ENCODE measurements around the gene LOXHD1. TPM values are rescaled to one million over a fixed set of nuclear protein-coding genes. Genes with fewer than 3 reads are reported as not detected.

The LOXHD1 gene
- total and polyA plus RNA-seq, 2 donors (not counting 1 experiment from before 2014, with no cell fraction given) = not detected

- Histone ChIP-seq H3K79me2 (ENCODE audit: control insufficient read depth, insufficient read depth, low read length) (no peaks in the 10 kb centered on the region), H3K27ac (ENCODE audit: low read length in 2 of 2) (no peak overlapping the region), H3K4me2 (replicated peaks; ENCODE audit: low read depth, low read length, poor library complexity, severe bottlenecking) (no peak overlapping the region), H3K27me3 (replicated peaks in 1 of 4; ENCODE audit: control extremely low read depth in 1 of 4, control insufficient read depth in 3 of 4, insufficient read depth in 4 of 4, low read length in 3 of 4) (no peaks in the 10 kb centered on the region), H3K9me3 (ENCODE audit: control extremely low read depth in 1 of 3, control insufficient read depth in 2 of 3, insufficient read depth in 1 of 3, low read length in 2 of 3) (no peaks in the 10 kb centered on the region), H3K9ac (ENCODE audit: low read length) (no peak overlapping the region), H3K36me3 (replicated peaks in 1 of 2; ENCODE audit: control extremely low read depth in 1 of 2, control insufficient read depth in 1 of 2, extremely low read depth in 1 of 2, insufficient read depth in 2 of 2, low read length in 1 of 2) (no peaks in the 10 kb centered on the region), H2AFZ (ENCODE audit: insufficient read depth, low read depth, low read length, poor library complexity, severe bottlenecking) (no peak overlapping the region), H3K4me3 (ENCODE audit: control extremely low read depth in 1 of 5, extremely low read depth in 1 of 5, insufficient read depth in 1 of 5, low read depth in 2 of 5, low read length in 4 of 5) (no peak overlapping the region), H3K4me1 (ENCODE audit: control insufficient read depth in 2 of 2, insufficient read depth in 2 of 2, low read length in 2 of 2) (no peaks in the 10 kb centered on the region), H4K20me1 (ENCODE audit: control insufficient read depth, insufficient read depth, low read length, poor library complexity, severe bottlenecking) (no peaks in the 10 kb centered on the region)
- no peak overlapping the region for H3K27ac Mint-ChIP-seq
- no peaks in the 10 kb centered on the region for H3K9me3 Mint-ChIP-seq (ENCODE audit: insufficient read depth)
- no peaks in the 10 kb centered on the region for H3K4me1 Mint-ChIP-seq
- H3K4me3 Mint-ChIP-seq = no peak overlapping the region
- ChIA-PET POLR2A (no interaction called here), CTCF (no interaction called here)
- H3K27me3 Mint-ChIP-seq = no peaks in the 10 kb centered on the region
- TF ChIP-seq CTCF (IDR thresholded peaks at IDR 0.05) = no peak
- intact Hi-C loops (cut with micrococcal nuclease) = no loop called here
- ATAC-seq (ENCODE audit: low read depth) (no peak), DNase-seq (no peak)
- 90% methylated on average over 4 of the region's 4 CpGs for WGBS (ENCODE audit: insufficient coverage)
Measured at GRCh38 chr18:46704816-46705215, 47.8 kb upstream of the LOXHD1 start.

GRCh38 chr18:46704189-46704588, 47.2 kb upstream of the LOXHD1 start:
- Histone ChIP-seq H3K4me2 (replicated peaks; ENCODE audit: low read depth, low read length, poor library complexity, severe bottlenecking) (no peak overlapping the region), H3K27ac (ENCODE audit: low read length in 2 of 2) (no peak overlapping the region), H3K9me3 (ENCODE audit: control extremely low read depth in 1 of 3, control insufficient read depth in 2 of 3, insufficient read depth in 1 of 3, low read length in 2 of 3) (no peaks in the 10 kb centered on the region), H3K9ac (ENCODE audit: low read length) (no peak overlapping the region), H3K4me3 (ENCODE audit: control extremely low read depth in 1 of 5, extremely low read depth in 1 of 5, insufficient read depth in 1 of 5, low read depth in 2 of 5, low read length in 4 of 5) (no peak overlapping the region), H3K79me2 (ENCODE audit: control insufficient read depth, insufficient read depth, low read length) (no peaks in the 10 kb centered on the region), H2AFZ (ENCODE audit: insufficient read depth, low read depth, low read length, poor library complexity, severe bottlenecking) (no peak overlapping the region), H3K36me3 (replicated peaks in 1 of 2; ENCODE audit: control extremely low read depth in 1 of 2, control insufficient read depth in 1 of 2, extremely low read depth in 1 of 2, insufficient read depth in 2 of 2, low read length in 1 of 2) (no peaks in the 10 kb centered on the region), H3K27me3 (replicated peaks in 1 of 4; ENCODE audit: control extremely low read depth in 1 of 4, control insufficient read depth in 3 of 4, insufficient read depth in 4 of 4, low read length in 3 of 4) (no peaks in the 10 kb centered on the region), H4K20me1 (ENCODE audit: control insufficient read depth, insufficient read depth, low read length, poor library complexity, severe bottlenecking) (no peaks in the 10 kb centered on the region), H3K4me1 (ENCODE audit: control insufficient read depth in 2 of 2, insufficient read depth in 2 of 2, low read length in 2 of 2) (no peaks in the 10 kb centered on the region)
- no peak overlapping the region for H3K4me3 Mint-ChIP-seq
- ATAC-seq (ENCODE audit: low read depth) = no peak
- TF ChIP-seq CTCF (IDR thresholded peaks at IDR 0.05) (no peak), EZH2 (IDR thresholded peaks at IDR 0.05; ENCODE audit: borderline replicate concordance, insufficient read depth, low read depth, low read length, poor library complexity, severe bottlenecking) (no peak)
- POLR2A ChIA-PET = no interaction called here
- CTCF ChIA-PET = no interaction called here
- intact Hi-C loops (cut with micrococcal nuclease) = no loop called here
- 59% methylated on average over 7 of the region's 7 CpGs for WGBS (ENCODE audit: insufficient coverage)
- H3K4me1 Mint-ChIP-seq = no peaks in the 10 kb centered on the region
- no peak for DNase-seq
- H3K9me3 Mint-ChIP-seq (ENCODE audit: insufficient read depth) = no peaks in the 10 kb centered on the region
- H3K27me3 Mint-ChIP-seq = no peaks in the 10 kb centered on the region
- no peak overlapping the region for H3K27ac Mint-ChIP-seq

Data from B cell (primary cell).